ENCODE measurements around the gene CASZ1. TPM values are rescaled to one million over a fixed set of nuclear protein-coding genes. Genes with fewer than 3 reads are reported as not detected.

CASZ1 gene
- total and polyA plus RNA-seq, 12 donors, result 2.5 to 35.2 (median 7.0) TPM

DNA sequence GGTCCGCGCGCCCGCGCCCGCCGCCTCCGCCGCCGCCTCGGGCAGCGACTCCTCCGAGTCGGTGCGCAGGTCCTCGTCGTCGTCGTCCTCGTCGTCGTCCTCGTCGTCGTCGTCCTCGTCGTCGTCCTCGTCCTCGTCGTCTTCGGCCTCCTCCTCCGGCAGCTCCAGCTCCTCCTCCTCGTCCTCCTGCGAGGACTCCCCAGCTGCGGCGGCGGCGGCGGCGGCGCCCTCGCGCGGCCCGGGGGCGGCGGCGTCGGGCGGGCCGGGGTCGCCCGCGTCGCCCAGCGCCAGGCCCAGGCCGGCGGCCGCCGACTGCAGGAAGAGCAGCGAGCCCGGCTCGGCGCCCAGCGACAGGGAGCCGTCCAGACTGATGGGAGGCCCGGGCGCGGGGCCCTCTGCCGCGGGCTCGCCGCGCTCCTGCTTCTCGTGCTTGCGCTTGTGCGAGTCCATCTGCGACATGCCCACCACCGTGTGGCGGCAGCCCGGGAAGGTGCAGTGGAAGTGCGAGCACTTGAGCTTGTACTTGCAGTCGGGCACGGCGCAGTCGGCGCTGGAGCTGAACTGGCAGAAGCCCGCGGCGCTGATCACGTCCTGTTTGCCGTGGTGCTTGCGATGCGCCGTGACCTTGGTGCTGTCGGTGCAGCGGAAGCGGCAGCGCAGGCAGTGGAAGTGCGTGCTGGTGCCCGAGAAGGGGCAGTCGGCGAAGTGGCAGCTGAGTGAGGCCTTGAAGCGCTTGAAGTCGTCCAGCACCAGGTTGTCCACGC lies 157.3 kb downstream of the CASZ1 start:
- no peaks in the 10 kb centered on the region for H3K27me3 ChIP-seq
- no peaks in the 10 kb centered on the region for H3K36me3 ChIP-seq (replicated peaks in 1 of 2)
- H3K9me3 ChIP-seq (replicated peaks in 1 of 3), result no peaks in the 10 kb centered on the region
- H3K27ac ChIP-seq, result no peak overlapping the region
- intact Hi-C loops (cut with DNase I), result loop anchor here in 1 of 2 donors (10.0 kb wide), 1 partner anchor 226 kb away; no protein-coding TSS in a partner anchor
- H3K4me3 ChIP-seq, result no peak overlapping the region
- TF ChIP-seq POLR2A (IDR thresholded peaks at IDR 0.05), result no peak
- TF ChIP-seq, protein P1, sequence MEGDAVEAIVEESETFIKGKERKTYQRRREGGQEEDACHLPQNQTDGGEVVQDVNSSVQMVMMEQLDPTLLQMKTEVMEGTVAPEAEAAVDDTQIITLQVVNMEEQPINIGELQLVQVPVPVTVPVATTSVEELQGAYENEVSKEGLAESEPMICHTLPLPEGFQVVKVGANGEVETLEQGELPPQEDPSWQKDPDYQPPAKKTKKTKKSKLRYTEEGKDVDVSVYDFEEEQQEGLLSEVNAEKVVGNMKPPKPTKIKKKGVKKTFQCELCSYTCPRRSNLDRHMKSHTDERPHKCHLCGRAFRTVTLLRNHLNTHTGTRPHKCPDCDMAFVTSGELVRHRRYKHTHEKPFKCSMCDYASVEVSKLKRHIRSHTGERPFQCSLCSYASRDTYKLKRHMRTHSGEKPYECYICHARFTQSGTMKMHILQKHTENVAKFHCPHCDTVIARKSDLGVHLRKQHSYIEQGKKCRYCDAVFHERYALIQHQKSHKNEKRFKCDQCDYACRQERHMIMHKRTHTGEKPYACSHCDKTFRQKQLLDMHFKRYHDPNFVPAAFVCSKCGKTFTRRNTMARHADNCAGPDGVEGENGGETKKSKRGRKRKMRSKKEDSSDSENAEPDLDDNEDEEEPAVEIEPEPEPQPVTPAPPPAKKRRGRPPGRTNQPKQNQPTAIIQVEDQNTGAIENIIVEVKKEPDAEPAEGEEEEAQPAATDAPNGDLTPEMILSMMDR (IDR thresholded peaks at IDR 0.05), result no peak
- 48 to 71% (median 58%) methylated on average over 29 to 108 of the region's 108 CpGs for WGBS, 4 donors
- peak in 1 of 7 donors; percentile 33 for DNase-seq
- H3K4me1 ChIP-seq (replicated peaks in 1 of 2), result no peaks in the 10 kb centered on the region

DNA sequence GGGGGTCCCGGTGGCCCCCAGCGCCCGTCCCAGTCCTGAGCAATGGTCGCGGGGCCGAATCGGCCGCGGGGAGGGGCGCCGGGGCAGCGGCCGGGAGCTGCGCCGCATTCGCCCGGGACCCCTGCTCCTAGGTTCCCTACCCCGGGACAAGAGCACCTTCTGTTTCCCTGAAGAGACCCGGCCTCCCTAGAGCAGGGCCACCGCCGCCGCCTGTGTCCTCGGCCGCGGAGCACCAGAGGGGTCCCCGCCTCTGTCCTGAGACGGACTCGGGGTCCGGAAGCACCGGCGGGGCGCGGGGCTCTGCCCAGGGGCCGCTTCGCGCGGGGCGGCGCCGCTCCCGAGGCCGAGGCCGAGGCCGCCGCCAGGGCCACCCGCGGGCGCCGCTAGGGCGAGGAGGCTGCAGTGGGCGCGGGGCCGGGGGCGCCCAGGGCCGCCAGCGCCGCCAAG lies 157.9 kb downstream of the CASZ1 start:
- Histone ChIP-seq H3K27ac (no peak overlapping the region), H3K9me3 (replicated peaks in 1 of 3) (no peaks in the 10 kb centered on the region), H3K27me3 (no peaks in the 10 kb centered on the region), H3K36me3 (replicated peaks in 1 of 2) (no peaks in the 10 kb centered on the region), H3K4me3 (peak overlapping the region in 1 of 4 donors; percentile 39), H3K4me1 (replicated peaks in 1 of 2) (no peaks in the 10 kb centered on the region)
- intact Hi-C loops (cut with DNase I), result loop anchor here in 1 of 2 donors (10.0 kb wide), 1 partner anchor 226 kb away; no protein-coding TSS in a partner anchor
- WGBS, 4 donors, result 16 to 32% (median 22%) methylated on average over 12 to 57 of the region's 57 CpGs; no CpG with 5 or more reads in 1 of the 4 donors
- no peak for TF ChIP-seq POLR2A (IDR thresholded peaks at IDR 0.05)
- TF ChIP-seq, protein P1 (IDR thresholded peaks at IDR 0.05), result no peak
- no peak for DNase-seq

DNA sequence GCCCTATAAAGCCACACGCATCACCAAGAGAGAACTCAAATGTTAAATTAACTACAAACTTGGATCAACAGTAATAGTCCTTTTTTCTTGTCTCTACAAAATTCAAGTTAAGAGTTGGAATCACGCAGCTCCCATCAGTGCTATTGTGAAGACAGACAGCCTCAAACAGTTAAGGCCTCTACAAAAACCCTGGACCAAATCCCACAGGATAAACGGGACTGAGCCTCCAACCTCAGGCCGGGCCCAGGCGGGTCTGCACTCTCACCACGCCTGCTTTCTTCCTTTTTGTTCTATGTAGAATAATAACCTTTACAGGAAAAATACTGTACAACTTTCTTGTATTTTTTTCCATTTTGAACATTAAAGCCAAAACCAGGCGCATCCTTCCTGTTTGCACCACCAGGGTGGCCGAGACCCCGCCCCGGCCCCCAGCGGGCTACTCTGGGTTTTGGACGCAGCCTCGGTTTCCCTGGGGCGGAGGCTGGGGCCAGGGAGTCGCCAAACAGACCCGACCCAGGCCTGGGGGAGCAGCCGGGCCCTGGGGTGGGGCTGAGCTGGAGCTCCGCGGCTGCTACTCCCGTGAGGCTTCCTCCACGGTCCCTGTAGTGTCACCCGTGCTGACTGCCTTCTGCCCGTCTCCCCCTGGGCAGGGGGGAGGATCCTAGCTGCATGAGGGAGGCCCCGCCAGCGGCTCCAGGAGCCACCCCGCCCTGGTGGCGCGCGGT lies 158.4 kb downstream of the CASZ1 start:
- no peak for TF ChIP-seq POLR2A (IDR thresholded peaks at IDR 0.05)
- TF ChIP-seq, protein P1 (IDR thresholded peaks at IDR 0.05), result no peak

DNA sequence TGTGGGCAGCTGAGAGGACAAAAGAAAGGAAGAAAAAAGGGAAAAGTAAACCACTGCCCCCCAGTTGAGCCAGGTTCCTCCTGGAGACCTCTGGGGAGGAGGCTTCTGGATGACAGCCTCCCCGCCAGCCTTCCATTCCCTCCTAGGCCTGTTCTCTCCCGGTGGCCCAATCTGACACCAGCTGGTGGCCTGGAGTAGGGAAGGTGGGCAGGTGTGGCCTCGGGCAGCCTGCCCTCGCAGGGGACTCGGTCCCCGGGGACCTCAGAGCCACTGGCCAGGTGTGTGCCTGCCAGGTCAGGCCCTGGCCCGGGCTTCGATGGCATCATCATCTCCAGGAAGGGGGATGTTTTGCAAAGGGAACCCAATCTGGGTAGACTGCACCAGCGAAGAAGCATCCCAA lies 159.0 kb downstream of the CASZ1 start:
- TF ChIP-seq, protein P1 (IDR thresholded peaks at IDR 0.05), result no peak
- TF ChIP-seq POLR2A (IDR thresholded peaks at IDR 0.05), result no peak
- Histone ChIP-seq H3K4me3 (no peak overlapping the region), H3K4me1 (replicated peaks in 1 of 2) (no peaks in the 10 kb centered on the region), H3K36me3 (replicated peaks in 1 of 2) (no peaks in the 10 kb centered on the region), H3K9me3 (replicated peaks in 1 of 3) (no peaks in the 10 kb centered on the region), H3K27me3 (no peaks in the 10 kb centered on the region), H3K27ac (no peak overlapping the region)
- DNase-seq, result no peak
- 85 to 92% (median 88%) methylated on average over 4 to 9 of the region's 9 CpGs for WGBS, 4 donors
- intact Hi-C loops (cut with DNase I), result loop anchor here in 1 of 2 donors (10.0 kb wide), 1 partner anchor 227 kb away; no protein-coding TSS in a partner anchor

More for the DNA sequence above, 158.4 kb downstream of the CASZ1 start:
- H3K36me3 ChIP-seq (replicated peaks in 1 of 2), result no peaks in the 10 kb centered on the region
- no peak for DNase-seq
- 49 to 75% (median 58%) methylated on average over 16 to 29 of the region's 29 CpGs for WGBS, 4 donors
- no peaks in the 10 kb centered on the region for H3K27me3 ChIP-seq
- no peaks in the 10 kb centered on the region for H3K9me3 ChIP-seq (replicated peaks in 1 of 3)
- H3K27ac ChIP-seq, result no peak overlapping the region
- H3K4me1 ChIP-seq (replicated peaks in 1 of 2), result no peaks in the 10 kb centered on the region
- intact Hi-C loops (cut with DNase I), result loop anchor here in 1 of 2 donors (10.0 kb wide), 1 partner anchor 227 kb away; no protein-coding TSS in a partner anchor
- H3K4me3 ChIP-seq, result peak overlapping the region in 1 of 4 donors; percentile 39

Measured in adrenal gland (tissue), 12 donors.